Right renal pelvis (tissue), 4 donors: ENCODE data around the gene TPM2. TPM values are rescaled to one million over a fixed set of nuclear protein-coding genes. Genes with fewer than 3 reads are reported as not detected.

Source experiments
- DNase-seq, 4 donors: peaks; one replicate each; pipeline ENCODE4 v3.0.0-alpha.2; 2013; ENCODE audit warnings: low read depth in 4 of 4, low spot score in 3 of 4, missing footprints in 1 of 4
- polyA plus RNA-seq, 4 donors: library from polyadenylated mRNA; unstranded; fragments of 120-200 nt; gene quantifications; one replicate each; pipeline ENCODE4 v1.2.1, GENCODE V29; 2013; ENCODE audit not compliant: insufficient read length in 4 of 4

TPM2 gene
- polyA plus RNA-seq, 4 donors, result 128 to 170 (median 161) TPM

GRCh38 chr9:35718721-35719511 is 29.2 kb upstream of the TPM2 start:
- no peak for DNase-seq

GRCh38 chr9:35717132-35717870 is 27.6 kb upstream of the TPM2 start:
- DNase-seq, result no peak

GRCh38 chr9:35716230-35716629 is 26.5 kb upstream of the TPM2 start:
- no peak for DNase-seq

GRCh38 chr9:35714579-35715252 is 25.0 kb upstream of the TPM2 start:
- DNase-seq, result no peak

- DNase-seq, result no peak
Observed at GRCh38 chr9:35714123-35714522, 24.4 kb upstream of the TPM2 start.

GRCh38 chr9:35713578-35713977 is 23.9 kb upstream of the TPM2 start:
- DNase-seq, result no peak

- no peak for DNase-seq
Observed at GRCh38 chr9:35712762-35713400, 23.2 kb upstream of the TPM2 start.

GRCh38 chr9:35711501-35712428 is 22.0 kb upstream of the TPM2 start:
- DNase-seq, result no peak

- no peak for DNase-seq
Observed at GRCh38 chr9:35710818-35711500, 21.2 kb upstream of the TPM2 start.

- no peak for DNase-seq
Observed at GRCh38 chr9:35708146-35708545, 18.4 kb upstream of the TPM2 start.

GRCh38 chr9:35706951-35707350 is 17.2 kb upstream of the TPM2 start:
- no peak for DNase-seq

GRCh38 chr9:35705836-35706430 is 16.2 kb upstream of the TPM2 start:
- DNase-seq, result no peak

- DNase-seq, result no peak
Observed at GRCh38 chr9:35705372-35705771, 15.6 kb upstream of the TPM2 start.

GRCh38 chr9:35703906-35704672 is 14.4 kb upstream of the TPM2 start:
- no peak for DNase-seq

- no peak for DNase-seq
Observed at GRCh38 chr9:35702696-35703095, 13.0 kb upstream of the TPM2 start.

GRCh38 chr9:35700942-35701341 is 11.2 kb upstream of the TPM2 start:
- DNase-seq, result no peak

GRCh38 chr9:35700031-35700430 is 10.3 kb upstream of the TPM2 start:
- DNase-seq, result no peak

GRCh38 chr9:35698231-35698630 is 8.5 kb upstream of the TPM2 start:
- no peak for DNase-seq
